ENCODE measurements around the gene MAGI2. TPM values are rescaled to one million over a fixed set of nuclear protein-coding genes. Genes with fewer than 3 reads are reported as not detected.

Gene MAGI2
- total RNA-seq, 1 experiment from 2014 or later, result 0.25 TPM

- no peaks in the 10 kb centered on the region for H3K9me3 ChIP-seq
- no peaks in the 10 kb centered on the region for H3K36me3 Mint-ChIP-seq (ENCODE audit: insufficient read depth, unreplicated experiment)
- no peaks in the 10 kb centered on the region for H3K27me3 ChIP-seq (replicated peaks; ENCODE audit: control insufficient read depth, insufficient read depth, low read length)
- no peak overlapping the region for H3K27ac Mint-ChIP-seq (ENCODE audit: unreplicated experiment)
- intact Hi-C loops (cut with micrococcal nuclease; ENCODE audit: unreplicated experiment), result no loop called here
- BruUV-seq (replicated peaks), result no TSS peak
- no peaks in the 10 kb centered on the region for H3K9me3 Mint-ChIP-seq (ENCODE audit: unreplicated experiment)
- H3K36me3 ChIP-seq (ENCODE audit: control insufficient read depth, insufficient read depth, low read length), result no peaks in the 10 kb centered on the region
- H3K27me3 Mint-ChIP-seq (ENCODE audit: insufficient read depth, unreplicated experiment), result peaks cover 4% of the 10 kb centered on the region
- H3K4me1 Mint-ChIP-seq (ENCODE audit: low read depth, unreplicated experiment), result no peaks in the 10 kb centered on the region
- no peaks in the 10 kb centered on the region for H3K4me1 ChIP-seq
- no peak overlapping the region for H3K4me3 Mint-ChIP-seq (ENCODE audit: unreplicated experiment)
- ChIA-PET POLR2A (no interaction called here), CTCF (no interaction called here)
- DNase-seq, result no peak
- TF ChIP-seq CTCF (IDR thresholded peaks at IDR 0.05; ENCODE audit: insufficient read depth in 1 of 2, low read depth in 1 of 2, low read length in 1 of 2, severe bottlenecking in 1 of 2, unreplicated experiment in 1 of 2), result no peak
- no peak overlapping the region for H3K4me3 ChIP-seq (ENCODE audit: low read depth, low read length)
Measured at GRCh38 chr7:78576236-78576635, 877.2 kb downstream of the MAGI2 start.

GRCh38 chr7:78571292-78571691 lies 882.2 kb downstream of the MAGI2 start:
- BruUV-seq (replicated peaks), result no TSS peak
- H3K36me3 ChIP-seq (ENCODE audit: control insufficient read depth, insufficient read depth, low read length), result no peaks in the 10 kb centered on the region
- no peaks in the 10 kb centered on the region for H3K4me1 ChIP-seq
- intact Hi-C loops (cut with micrococcal nuclease; ENCODE audit: unreplicated experiment), result no loop called here
- ChIA-PET CTCF (no interaction called here), POLR2A (no interaction called here)
- no peaks in the 10 kb centered on the region for H3K27me3 ChIP-seq (replicated peaks; ENCODE audit: control insufficient read depth, insufficient read depth, low read length)
- Mint-ChIP-seq H3K27me3 (ENCODE audit: insufficient read depth, unreplicated experiment) (peaks cover 1% of the 10 kb centered on the region), H3K27ac (ENCODE audit: unreplicated experiment) (no peak overlapping the region), H3K4me1 (ENCODE audit: low read depth, unreplicated experiment) (no peaks in the 10 kb centered on the region), H3K36me3 (ENCODE audit: insufficient read depth, unreplicated experiment) (no peaks in the 10 kb centered on the region), H3K4me3 (ENCODE audit: unreplicated experiment) (no peak overlapping the region), H3K9me3 (ENCODE audit: unreplicated experiment) (no peaks in the 10 kb centered on the region)
- H3K4me3 ChIP-seq (ENCODE audit: low read depth, low read length), result no peak overlapping the region
- H3K9me3 ChIP-seq, result no peaks in the 10 kb centered on the region
- no peak for DNase-seq
- no peak for TF ChIP-seq CTCF (IDR thresholded peaks at IDR 0.05; ENCODE audit: insufficient read depth in 1 of 2, low read depth in 1 of 2, low read length in 1 of 2, severe bottlenecking in 1 of 2, unreplicated experiment in 1 of 2)

- BruUV-seq (replicated peaks), result no TSS peak
Measured at GRCh38 chr7:78568690-78569089, 884.8 kb downstream of the MAGI2 start.

More at GRCh38 chr7:78568690-78569089, 884.8 kb downstream of the MAGI2 start:
- Histone ChIP-seq H3K27me3 (replicated peaks; ENCODE audit: control insufficient read depth, insufficient read depth, low read length) (no peaks in the 10 kb centered on the region), H3K36me3 (ENCODE audit: control insufficient read depth, insufficient read depth, low read length) (no peaks in the 10 kb centered on the region), H3K9me3 (no peaks in the 10 kb centered on the region), H3K4me1 (no peaks in the 10 kb centered on the region), H3K4me3 (ENCODE audit: low read depth, low read length) (no peak overlapping the region)
- DNase-seq, result no peak
- peaks cover 7% of the 10 kb centered on the region for H3K27me3 Mint-ChIP-seq (ENCODE audit: insufficient read depth, unreplicated experiment)
- H3K9me3 Mint-ChIP-seq (ENCODE audit: unreplicated experiment), result no peaks in the 10 kb centered on the region
- POLR2A ChIA-PET, result no interaction called here
- H3K36me3 Mint-ChIP-seq (ENCODE audit: insufficient read depth, unreplicated experiment), result no peaks in the 10 kb centered on the region
- CTCF ChIA-PET, result no interaction called here
- H3K4me1 Mint-ChIP-seq (ENCODE audit: low read depth, unreplicated experiment), result no peaks in the 10 kb centered on the region
- no peak overlapping the region for H3K27ac Mint-ChIP-seq (ENCODE audit: unreplicated experiment)
- H3K4me3 Mint-ChIP-seq (ENCODE audit: unreplicated experiment), result no peak overlapping the region
- intact Hi-C loops (cut with micrococcal nuclease; ENCODE audit: unreplicated experiment), result no loop called here
- TF ChIP-seq CTCF (IDR thresholded peaks at IDR 0.05; ENCODE audit: insufficient read depth in 1 of 2, low read depth in 1 of 2, low read length in 1 of 2, severe bottlenecking in 1 of 2, unreplicated experiment in 1 of 2), result no peak
